NK-92 treated with Interleukin-12 subunit alpha and Interleukin-12 subunit beta, amount 100 ng/mL, for 24 hours (cell line): ENCODE measurements around the gene HAUS7.
"Not testable (repeated sequence)": the region's sequence is repeated elsewhere in the genome, so short reads cannot be mapped to it uniquely, and the experiment has no call there.

Source experiments
- DNase-seq: peaks from one replicate; lab custom pipeline; 2025; lab: John Stamatoyannopoulos, UW

HAUS7 gene

DNA sequence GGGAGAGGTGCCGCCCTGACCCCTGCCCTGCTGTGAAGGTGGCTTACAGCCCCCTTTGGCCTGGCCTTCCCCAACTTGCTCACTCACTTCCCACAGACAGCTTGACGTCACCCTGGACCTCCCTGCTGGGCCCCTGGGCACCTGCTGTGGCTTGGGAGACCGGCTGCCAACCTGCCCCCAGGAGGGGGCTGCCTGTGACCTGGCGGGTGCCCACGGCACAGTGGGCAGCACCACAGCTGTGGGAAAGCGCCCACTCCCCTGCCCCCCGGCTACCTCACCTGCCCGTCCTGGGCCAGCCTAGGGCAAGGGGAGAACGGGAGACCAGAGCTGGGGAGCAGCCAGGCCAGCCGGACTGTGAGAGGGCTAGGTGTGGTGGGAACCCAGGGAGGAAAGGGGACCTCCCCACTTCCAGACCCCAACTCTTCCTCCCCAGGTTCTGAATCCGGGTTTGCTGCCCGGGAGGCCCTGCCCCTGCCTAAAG is 61.5 kb downstream of the HAUS7 start:
- no peak for DNase-seq

GRCh38 chrX:153408221-153408721 is 62.1 kb downstream of the HAUS7 start:
- no peak for DNase-seq

DNA sequence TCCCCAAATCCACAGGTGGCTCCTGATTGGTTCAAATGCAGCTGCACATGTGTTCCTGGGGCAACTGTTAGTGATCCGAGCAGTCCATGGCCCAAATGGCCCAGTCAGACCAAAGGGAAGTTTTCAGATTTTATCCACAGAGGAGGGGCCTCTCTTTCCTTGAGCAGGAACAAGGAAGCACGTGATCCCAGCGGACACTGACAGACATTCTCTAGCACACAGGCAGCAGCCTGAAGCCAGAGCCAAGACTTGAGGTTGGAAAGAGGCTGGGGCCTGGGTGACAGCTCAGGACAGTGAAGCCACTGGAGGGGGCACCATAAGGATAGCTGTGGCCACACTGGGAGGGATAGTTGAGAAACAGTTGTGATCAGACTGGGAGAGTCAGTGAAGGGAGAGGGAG is 62.6 kb downstream of the HAUS7 start:
- DNase-seq = no peak

DNA sequence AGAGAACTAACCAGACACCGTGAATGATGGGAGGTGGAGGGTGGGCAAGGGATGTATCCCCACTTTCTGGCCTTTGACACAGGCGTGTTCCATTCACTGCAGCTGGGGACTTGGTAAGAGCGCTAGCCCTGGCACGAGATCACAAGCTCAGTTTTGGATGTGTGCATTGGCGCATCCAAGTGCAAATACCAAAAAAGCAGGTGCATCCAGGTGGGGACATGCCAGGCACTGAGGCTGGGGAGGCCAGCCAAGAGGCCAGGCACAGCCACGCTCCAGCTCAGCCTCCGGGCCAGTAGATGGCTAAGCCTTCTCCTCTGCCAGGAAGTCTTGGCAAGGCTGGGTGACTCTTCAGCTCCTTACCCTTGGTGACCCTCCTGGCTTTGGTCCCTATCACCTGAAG is 63.5 kb downstream of the HAUS7 start:
- no peak for DNase-seq

DNA sequence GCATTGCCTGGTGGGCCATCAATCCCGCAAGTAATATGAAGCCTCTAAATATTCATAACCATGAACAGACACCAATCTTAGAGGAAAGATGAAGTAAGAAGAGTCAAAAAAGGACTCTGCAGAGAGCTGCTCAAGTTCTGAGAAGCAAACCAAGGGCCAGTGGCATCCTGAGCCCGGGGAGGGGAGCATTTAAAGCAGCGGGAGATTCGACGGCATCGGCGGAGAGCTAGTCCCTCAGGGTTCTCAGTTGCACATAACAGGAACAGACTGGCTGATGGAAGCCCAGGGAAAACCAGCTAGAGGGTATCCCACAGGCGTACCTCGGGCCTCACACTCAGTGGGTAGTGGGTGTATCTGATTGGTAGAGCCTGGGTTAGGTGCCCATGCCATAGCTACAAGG is 64.4 kb downstream of the HAUS7 start:
- DNase-seq = no peak

DNA sequence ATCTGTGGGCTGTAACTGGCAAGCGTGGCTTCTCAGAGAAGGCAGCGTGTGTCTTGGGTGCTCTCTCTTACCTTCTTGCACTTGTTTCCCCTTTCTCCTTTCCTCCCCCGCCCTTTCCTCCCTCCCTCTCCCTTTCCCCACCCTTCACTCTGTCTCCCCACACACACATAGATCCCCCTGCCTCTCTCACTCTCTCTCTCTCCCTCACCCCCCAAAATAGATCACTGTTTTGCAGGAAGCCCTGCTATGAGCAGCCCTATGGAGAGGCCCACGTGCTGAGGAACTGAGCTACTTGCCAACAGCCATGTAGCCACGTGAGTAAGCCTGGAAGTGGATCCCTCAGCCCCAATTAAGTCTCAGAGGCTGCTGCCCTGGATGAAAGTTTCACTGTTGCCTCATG is 65.0 kb downstream of the HAUS7 start:
- DNase-seq = no peak

DNA sequence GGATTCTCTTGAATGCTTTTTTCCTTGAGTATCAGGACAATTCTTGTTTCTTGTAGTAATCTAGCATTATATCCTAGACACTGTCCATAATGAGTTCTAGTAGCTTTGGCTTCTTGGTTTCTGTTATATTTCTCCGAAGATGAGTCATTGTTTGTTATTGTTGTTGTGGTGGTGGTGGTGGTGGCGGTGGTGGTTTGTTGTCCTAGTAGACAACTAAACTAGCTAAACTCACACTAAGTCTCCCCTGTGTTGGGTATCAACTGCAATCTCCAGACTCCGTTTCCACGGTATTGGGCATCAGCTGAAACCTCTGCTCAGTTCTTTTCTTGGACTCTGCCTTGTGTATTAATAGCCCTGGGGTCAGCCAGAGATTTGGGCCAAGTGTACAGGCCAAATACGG is 66.0 kb downstream of the HAUS7 start:
- not testable (repeated sequence) for DNase-seq

DNA sequence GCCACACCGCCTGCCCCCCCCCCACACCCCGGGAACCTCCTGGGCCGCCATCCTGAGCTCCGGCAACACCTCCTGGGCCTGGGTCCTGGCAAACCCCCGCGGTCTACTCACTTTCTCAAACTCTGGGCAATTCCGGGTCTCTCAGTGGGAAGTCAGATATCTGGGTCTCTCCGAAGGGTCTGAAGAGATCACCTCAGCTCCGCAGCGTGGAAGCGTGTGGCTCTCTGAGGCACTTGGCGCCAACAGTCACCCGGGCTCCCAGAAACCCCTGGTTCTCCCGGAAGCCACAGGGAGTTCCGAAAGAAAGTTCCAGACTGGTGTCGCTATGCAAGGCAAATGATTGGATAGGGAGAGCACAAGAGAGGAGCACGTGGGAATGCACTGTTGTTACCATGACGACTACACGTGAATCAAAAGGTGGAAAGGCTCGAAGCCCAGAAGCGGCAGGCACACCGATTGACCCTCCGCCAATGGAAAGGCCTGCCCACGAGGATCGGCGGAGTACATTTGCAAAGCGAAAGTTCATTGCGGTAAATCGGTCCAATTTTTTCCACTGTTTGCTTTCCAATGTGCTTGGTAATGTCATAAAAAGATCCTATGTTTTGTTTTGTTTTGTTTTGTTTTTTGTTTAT is 69.1 kb downstream of the HAUS7 start, which contains the start of gene PNMA6E:
PNMA6E (minus strand) TSS at position 218 of the 632 bp plus-strand sequence. CDS start 2,501 bp downstream, outside the sequence.
- DNase-seq = no peak

DNA sequence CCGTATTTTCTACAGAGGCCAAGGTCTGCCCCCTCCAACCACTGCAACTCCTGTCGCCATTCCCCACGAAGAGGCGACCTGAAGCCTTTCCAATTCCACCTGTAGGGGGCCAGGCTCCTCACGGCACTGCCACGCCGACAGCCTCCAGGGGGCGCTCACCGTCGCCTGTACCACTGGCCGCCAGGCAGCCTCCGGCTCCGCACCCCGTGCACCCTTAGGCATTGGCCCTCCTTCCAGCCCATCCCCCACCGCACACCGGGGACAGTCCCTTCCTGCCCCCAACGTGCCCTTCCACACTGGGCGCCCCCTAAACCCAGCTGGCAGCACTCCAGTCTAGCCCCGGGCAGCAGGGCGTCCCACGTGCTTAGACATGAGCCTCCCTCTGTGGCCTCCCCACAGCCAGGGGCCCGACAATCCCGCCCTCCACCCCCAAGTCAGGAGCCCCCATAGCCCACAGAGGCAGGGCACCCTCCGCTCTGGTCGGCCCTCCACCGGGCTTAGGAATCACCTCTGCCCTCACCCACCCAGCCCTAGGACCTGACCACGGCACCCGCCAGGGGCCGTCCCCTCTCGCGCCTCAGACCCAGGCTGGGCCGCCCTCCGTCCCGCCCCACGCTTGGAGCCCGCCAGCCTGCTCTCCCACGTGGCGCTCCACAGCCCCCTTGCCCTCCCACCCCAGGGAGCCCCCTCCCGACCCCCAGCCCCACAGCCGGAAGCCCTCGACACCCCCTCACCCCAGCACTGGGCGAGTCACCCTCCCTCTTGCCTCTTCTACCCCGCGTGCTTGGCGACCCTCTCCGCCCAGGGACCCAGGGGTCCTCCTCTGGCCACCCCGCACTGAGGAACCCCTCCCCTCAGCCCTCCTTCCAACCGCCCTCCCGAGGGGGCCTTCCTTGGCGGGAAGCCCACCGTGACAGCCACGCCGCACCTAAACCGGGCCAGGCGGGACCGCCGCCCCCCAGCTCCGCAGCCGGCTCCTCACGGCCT is 69.9 kb downstream of the HAUS7 start:
- DNase-seq = no peak

DNA sequence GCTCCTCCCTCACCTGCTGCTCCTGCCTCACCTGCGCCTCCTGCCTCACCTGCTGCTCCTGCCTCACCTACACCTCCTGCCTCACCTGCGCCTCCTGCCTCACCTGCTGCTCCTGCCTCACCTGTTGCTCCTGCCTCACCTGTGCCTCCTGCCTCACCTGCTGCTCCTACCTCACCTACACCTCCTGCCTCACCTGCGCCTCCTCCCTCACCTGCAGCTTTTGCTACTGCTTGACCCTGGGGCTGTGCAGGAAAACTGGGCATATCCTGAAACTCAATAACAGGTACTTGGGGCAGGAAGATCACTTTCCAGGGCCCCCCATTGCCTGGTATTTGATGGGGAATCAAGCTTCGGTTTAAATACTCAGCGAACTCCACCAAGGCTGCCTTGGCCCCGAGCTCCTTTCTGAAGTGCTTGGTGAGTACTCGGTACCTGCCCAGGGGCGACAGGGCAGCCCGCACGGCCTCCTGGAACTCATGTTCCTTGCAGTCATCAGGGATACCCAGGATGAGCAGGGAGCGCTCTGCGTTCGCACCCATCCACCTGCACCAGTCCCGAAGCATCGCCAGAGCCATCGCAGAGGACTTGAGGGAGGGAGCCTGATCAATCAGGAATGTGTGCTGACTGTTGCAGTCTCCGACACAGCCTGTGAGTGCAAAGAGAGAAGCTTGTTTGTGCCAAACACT is 72.0 kb downstream of the HAUS7 start:
- DNase-seq = no peak
